ENCODE measurements around the gene PLA2G6. TPM values are rescaled to one million over a fixed set of nuclear protein-coding genes. Genes with fewer than 3 reads are reported as not detected.
"Not testable (repeated sequence)": the region's sequence is repeated elsewhere in the genome, so short reads cannot be mapped to it uniquely, and the experiment has no call there.

Gene PLA2G6
- total and polyA plus RNA-seq, 12 donors, result 6.9 to 324 (median 72.6) TPM

- 82 to 94% (median 90%) methylated on average over 1 of the region's 1 CpG for WGBS, 4 donors
- DNase-seq, result no peak
Measured at GRCh38 chr22:38155703-38156102, 25.9 kb downstream of the PLA2G6 start.

GRCh38 chr22:38154563-38154915 is 27.1 kb downstream of the PLA2G6 start:
- DNase-seq; H3K4me3 ChIP-seq; H3K4me1 ChIP-seq (replicated peaks in 1 of 2); H3K9me3 ChIP-seq (replicated peaks in 1 of 3); H3K36me3 ChIP-seq (replicated peaks in 1 of 2); H3K27me3 ChIP-seq; intact Hi-C loops (cut with DNase I); H3K27ac ChIP-seq: not testable (repeated sequence)
- 73 to 85% (median 76%) methylated on average over 1 of the region's 1 CpG for WGBS, 4 donors

More at GRCh38 chr22:38155703-38156102, 25.9 kb downstream of the PLA2G6 start:
- intact Hi-C loops (cut with DNase I), result no loop called here
- Histone ChIP-seq H3K27ac (no peak overlapping the region), H3K4me1 (replicated peaks in 1 of 2) (no peaks in the 10 kb centered on the region), H3K4me3 (no peak overlapping the region), H3K27me3 (no peaks in the 10 kb centered on the region), H3K36me3 (replicated peaks in 1 of 2) (no peaks in the 10 kb centered on the region), H3K9me3 (replicated peaks in 1 of 3) (no peaks in the 10 kb centered on the region)
- no peak for TF ChIP-seq POLR2A (IDR thresholded peaks at IDR 0.05)
- no peak for TF ChIP-seq CTCF (IDR thresholded peaks at IDR 0.05)

GRCh38 chr22:38153821-38154562 is 27.6 kb downstream of the PLA2G6 start:
- Histone ChIP-seq H3K27ac (no peak overlapping the region), H3K27me3 (no peaks in the 10 kb centered on the region), H3K4me1 (replicated peaks in 1 of 2) (no peaks in the 10 kb centered on the region), H3K4me3 (no peak overlapping the region), H3K36me3 (replicated peaks in 1 of 2) (no peaks in the 10 kb centered on the region), H3K9me3 (replicated peaks in 1 of 3) (no peaks in the 10 kb centered on the region)
- intact Hi-C loops (cut with DNase I), result no loop called here
- 70 to 79% (median 75%) methylated on average over 3 to 4 of the region's 4 CpGs for WGBS, 4 donors
- peak in 1 of 7 donors; percentile 35 for DNase-seq
- TF ChIP-seq CTCF (IDR thresholded peaks at IDR 0.05) (no peak), POLR2A (IDR thresholded peaks at IDR 0.05) (no peak)

GRCh38 chr22:38151126-38151500 is 30.5 kb downstream of the PLA2G6 start:
- TF ChIP-seq POLR2A (IDR thresholded peaks at IDR 0.05), result no peak
- no peak for TF ChIP-seq CTCF (IDR thresholded peaks at IDR 0.05)
- DNase-seq, result no peak
- H3K27ac ChIP-seq, result no peak overlapping the region
- WGBS, 4 donors, result 94 to 98% (median 96%) methylated on average over 8 of the region's 8 CpGs
- H3K4me1 ChIP-seq (replicated peaks in 1 of 2), result no peaks in the 10 kb centered on the region
- intact Hi-C loops (cut with DNase I), result no loop called here
- H3K36me3 ChIP-seq (replicated peaks in 1 of 2), result no peaks in the 10 kb centered on the region
- H3K4me3 ChIP-seq, result no peak overlapping the region
- no peaks in the 10 kb centered on the region for H3K9me3 ChIP-seq (replicated peaks in 1 of 3)
- no peaks in the 10 kb centered on the region for H3K27me3 ChIP-seq

- TF ChIP-seq POLR2A (IDR thresholded peaks at IDR 0.05), result no peak
- TF ChIP-seq CTCF (IDR thresholded peaks at IDR 0.05), result no peak
- no peak for DNase-seq
Measured at GRCh38 chr22:38148245-38148644, 33.4 kb downstream of the PLA2G6 start.

GRCh38 chr22:38146166-38146565 is 35.5 kb downstream of the PLA2G6 start:
- H3K27me3 ChIP-seq; H3K27ac ChIP-seq; DNase-seq; H3K36me3 ChIP-seq (replicated peaks in 1 of 2); intact Hi-C loops (cut with DNase I); H3K4me3 ChIP-seq; H3K9me3 ChIP-seq (replicated peaks in 1 of 3); H3K4me1 ChIP-seq (replicated peaks in 1 of 2): not testable (repeated sequence)
- 89 to 100% (median 93%) methylated on average over 3 of the region's 3 CpGs for WGBS, 4 donors

More at GRCh38 chr22:38148245-38148644, 33.4 kb downstream of the PLA2G6 start:
- Histone ChIP-seq H3K27ac (no peak overlapping the region), H3K27me3 (no peaks in the 10 kb centered on the region), H3K4me1 (replicated peaks in 1 of 2) (no peaks in the 10 kb centered on the region), H3K4me3 (no peak overlapping the region), H3K9me3 (replicated peaks in 1 of 3) (no peaks in the 10 kb centered on the region), H3K36me3 (replicated peaks in 1 of 2) (no peaks in the 10 kb centered on the region)
- WGBS, 4 donors, result 74 to 85% (median 83%) methylated on average over 5 of the region's 5 CpGs
- intact Hi-C loops (cut with DNase I), result no loop called here

Data from adrenal gland (tissue), 12 donors.